ENCODE measurements around the gene IDH3A.

DNA sequence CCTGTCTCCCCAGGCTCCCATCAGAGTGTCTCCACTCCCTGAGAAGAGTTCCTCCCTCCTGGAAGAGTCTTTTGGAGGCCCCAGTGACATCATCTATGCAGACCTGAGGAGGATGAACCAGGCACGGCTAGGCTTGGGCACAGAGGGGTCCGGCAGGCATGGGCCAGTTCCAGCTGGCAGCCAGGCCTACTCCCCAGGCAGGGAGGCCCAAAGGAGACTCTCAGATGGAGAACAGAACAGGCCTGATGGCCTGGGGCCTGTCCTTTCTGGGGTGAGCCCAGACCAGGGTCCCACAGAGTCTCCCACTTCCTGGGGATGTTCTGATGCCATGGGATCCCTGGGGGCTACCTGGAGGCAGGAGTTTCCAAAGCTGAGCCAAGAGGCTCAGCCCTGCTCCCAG, 48.3 kb upstream of the IDH3A start:
- TF ChIP-seq, protein P1, sequence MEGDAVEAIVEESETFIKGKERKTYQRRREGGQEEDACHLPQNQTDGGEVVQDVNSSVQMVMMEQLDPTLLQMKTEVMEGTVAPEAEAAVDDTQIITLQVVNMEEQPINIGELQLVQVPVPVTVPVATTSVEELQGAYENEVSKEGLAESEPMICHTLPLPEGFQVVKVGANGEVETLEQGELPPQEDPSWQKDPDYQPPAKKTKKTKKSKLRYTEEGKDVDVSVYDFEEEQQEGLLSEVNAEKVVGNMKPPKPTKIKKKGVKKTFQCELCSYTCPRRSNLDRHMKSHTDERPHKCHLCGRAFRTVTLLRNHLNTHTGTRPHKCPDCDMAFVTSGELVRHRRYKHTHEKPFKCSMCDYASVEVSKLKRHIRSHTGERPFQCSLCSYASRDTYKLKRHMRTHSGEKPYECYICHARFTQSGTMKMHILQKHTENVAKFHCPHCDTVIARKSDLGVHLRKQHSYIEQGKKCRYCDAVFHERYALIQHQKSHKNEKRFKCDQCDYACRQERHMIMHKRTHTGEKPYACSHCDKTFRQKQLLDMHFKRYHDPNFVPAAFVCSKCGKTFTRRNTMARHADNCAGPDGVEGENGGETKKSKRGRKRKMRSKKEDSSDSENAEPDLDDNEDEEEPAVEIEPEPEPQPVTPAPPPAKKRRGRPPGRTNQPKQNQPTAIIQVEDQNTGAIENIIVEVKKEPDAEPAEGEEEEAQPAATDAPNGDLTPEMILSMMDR (conservative IDR thresholded peaks at IDR 0.05; ENCODE audit: low read length), result no peak
- no peak for TF ChIP-seq EZH2phosphoT487 (IDR thresholded peaks at IDR 0.05; ENCODE audit: borderline replicate concordance)

Data from Loucy (cell line).